CD1c-positive myeloid dendritic cell (primary cell): ENCODE results near the gene TSPAN5.

Experiments
- DNase-seq: peaks from one replicate; pipeline ENCODE4 v3.0.0-alpha.2; 2016; ENCODE audit errors: extremely low spot score

Gene TSPAN5

DNA sequence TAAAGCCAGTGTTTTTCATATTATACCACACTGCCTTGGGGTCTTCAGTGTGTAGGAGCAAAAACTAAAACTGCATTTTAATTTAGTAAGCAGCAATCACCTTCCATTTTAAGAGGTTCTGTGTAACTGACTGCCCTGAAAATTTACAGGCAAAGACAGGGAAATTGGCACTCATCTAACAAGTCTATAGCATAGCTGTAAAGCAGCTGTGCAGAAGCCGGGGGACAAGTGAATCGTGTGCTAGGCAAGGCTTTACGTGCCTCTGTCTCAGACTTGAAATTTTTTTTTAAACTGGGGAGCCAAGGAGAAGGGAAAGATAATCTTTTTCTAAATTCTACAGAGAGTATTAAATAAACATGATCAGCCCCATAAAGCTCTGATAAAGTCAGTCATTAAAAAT is 39.7 kb downstream of the TSPAN5 start:
- DNase-seq: no peak

DNA sequence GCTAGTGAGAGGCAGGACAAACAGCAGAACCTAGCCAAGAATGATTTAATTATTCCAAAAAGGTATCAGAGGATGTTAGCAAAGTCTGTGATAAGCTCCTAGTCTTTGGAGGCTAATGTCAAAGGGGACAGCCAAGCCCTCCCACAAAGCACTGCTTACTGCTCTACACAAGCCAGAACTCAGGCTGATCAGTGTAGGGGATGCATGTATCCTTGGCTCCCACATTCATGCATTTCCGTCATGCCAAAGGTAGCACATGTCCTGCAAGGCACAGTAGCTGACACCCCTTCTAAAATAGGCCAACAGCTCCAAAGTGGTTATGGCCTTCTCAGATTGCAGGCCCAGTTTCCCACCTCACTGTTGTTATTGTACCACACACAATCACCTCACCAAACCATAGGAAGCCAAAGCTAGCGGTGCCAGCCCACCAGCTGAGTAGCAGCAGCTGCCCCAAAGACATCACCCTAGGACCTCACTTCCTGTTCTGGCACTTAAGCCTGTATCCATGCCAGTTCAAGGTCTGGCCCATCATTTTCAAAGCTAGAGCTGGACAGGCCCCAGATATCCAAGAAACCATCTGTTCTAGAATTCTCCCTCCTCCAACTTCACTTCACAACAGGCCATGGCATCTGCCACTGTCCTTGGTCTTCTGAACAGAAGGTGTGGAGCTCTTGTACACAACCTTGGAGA is 40.9 kb downstream of the TSPAN5 start:
- DNase-seq: no peak

DNA sequence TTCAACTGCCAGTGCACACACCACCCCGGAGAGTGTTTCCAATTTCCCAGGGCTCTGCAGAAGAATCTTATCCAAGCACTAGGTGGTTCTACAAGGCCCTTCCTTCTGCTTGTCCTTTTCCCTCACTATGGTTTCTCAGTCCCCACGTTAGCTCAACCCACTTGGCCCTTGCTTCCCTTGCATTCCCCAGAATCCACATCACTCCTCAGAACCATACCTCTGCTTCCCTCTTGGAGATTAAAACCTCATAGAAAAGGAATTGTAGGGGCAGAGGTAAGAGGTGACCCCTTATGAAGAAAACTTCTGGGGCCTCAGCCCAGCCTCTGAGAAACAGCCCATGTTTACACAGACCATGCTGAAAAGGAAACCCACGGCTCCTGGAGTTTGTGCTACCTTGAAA is 42.4 kb downstream of the TSPAN5 start:
- no peak for DNase-seq

DNA sequence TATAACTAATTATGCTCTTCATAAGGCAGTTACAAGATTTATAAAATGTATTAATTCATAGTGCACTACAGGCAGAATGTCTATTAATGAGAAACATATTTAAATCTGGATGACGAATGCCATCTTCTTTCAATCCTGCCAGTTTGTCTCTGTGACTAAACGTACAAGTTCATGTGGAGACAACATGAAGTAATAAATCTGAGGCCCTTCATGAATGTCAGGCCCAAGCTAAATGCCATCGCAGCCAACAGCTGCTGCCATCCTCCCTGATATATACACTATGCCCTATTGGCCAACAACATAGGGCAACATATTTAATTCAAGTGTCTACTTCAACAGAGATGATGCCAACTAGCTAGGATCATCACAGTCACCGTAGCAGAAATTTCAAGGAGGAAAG is 43.7 kb downstream of the TSPAN5 start:
- no peak for DNase-seq

DNA sequence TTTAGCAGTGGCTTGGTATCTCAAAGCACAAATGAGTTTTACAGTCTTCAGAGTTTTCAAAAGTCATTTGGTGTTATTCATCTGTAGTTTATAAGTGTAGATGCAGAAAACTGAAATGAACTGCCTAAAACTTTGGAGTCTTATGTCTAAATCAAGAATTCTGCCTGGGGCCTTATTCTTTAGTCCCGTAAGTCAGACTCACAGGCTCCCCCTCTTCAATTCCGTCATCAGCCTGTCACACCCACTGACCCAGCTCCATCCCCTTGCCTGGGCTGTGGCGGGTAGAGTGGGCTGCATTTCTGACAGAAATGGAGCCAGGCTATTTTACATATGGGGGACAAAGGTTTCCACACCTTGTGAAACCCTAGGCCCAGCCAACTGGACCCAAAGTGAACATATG is 44.3 kb downstream of the TSPAN5 start:
- DNase-seq: no peak

DNA sequence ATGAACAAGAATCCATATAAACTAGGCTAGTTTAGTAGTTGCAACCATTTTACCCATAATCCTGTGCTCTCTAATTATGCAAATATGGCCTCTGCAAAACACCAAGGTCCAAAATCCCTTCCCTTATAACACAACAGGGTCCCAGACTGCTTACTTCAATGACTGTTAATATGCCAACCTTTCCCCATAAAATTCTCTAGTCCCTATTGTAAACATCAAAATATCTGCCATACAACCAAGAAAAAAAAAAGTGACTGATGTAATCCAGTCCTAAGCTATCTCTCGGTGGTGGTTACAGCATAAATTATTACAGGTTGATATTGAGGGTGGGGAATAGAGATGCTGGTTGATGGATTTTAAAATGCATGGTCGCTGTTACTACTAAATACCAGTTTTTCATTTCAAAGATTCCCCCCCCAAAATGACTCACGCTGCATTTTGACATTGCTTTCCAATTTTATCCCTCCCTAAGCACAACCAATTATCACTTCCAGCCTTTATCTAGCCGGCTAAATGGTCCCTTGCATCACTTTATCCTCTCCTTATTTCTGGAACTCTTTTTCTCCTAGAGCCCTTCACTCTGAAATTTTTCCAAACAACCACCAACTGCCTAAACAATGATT is 44.8 kb downstream of the TSPAN5 start:
- no peak for DNase-seq

DNA sequence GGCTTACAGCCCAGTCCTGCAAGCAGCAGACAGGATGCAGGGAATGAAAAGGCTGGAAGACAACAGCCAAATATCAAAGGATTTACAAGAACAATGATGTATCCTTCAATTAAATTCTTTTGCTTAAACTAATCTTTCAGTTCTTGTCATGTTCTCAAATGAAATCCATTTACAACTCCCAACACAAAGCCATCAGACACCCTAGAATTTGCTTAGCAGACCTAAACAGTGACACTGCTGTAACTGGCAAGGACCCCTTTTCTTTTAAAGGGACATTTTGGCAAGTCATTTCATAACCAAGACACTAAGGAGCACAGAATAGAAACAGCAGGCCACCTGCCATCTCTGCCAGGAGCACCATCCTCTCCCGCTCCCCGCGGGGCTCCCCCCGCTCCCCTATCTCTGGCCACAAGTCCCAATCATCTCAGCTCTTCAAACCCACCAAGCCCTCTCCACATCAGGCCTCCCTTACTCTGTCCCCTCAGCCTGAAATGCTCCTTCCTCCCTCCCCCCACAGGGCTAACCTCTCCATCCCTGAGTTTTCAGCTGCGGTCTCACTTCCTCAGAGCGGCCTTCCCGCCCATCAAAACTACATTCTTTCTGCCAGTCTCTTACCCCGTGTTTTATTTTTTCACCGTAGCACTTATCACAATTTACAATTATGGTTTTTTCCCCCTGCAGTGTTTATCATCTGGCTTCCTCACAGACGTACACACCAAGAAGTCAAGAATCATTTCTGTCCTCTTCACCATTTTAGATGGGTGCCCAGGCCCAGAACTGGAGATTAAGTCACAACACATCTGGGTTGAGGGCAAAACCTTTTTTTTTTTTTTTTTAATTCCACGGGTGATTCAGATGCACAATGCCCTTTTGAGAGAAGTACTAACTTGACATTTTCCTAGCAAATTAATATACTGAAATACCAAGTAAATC is 45.8 kb downstream of the TSPAN5 start:
- no peak for DNase-seq

DNA sequence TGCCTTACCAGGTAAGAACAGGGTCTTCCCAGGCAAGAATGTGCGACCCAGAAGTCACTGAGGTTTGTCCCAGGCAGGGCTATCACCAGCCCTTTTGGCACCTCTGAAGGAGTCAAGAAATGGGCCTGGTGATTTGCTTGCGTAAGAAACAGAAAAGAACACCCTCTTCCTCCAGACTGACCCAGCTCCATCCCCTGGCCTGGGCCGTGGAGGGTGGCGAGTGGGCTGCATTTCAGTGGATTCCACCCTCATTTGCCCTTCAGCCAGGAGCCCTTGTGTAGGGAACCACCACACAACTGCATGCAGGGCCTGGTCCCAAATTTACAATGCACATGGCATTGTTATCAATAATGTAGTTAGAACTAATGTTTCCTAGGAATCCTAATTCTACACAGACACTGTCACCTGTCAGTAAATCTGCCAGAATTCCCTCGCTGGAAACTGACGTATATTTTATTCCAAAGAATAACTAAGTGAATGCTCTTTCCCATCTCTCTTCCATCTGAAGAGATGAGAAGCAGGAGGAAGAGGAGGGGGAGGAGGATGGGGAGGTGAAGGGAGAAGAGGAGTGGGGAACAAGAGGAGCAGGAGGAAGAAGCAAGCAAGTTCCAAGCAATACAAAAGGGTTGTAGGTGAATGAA is 46.6 kb downstream of the TSPAN5 start:
- no peak for DNase-seq

DNA sequence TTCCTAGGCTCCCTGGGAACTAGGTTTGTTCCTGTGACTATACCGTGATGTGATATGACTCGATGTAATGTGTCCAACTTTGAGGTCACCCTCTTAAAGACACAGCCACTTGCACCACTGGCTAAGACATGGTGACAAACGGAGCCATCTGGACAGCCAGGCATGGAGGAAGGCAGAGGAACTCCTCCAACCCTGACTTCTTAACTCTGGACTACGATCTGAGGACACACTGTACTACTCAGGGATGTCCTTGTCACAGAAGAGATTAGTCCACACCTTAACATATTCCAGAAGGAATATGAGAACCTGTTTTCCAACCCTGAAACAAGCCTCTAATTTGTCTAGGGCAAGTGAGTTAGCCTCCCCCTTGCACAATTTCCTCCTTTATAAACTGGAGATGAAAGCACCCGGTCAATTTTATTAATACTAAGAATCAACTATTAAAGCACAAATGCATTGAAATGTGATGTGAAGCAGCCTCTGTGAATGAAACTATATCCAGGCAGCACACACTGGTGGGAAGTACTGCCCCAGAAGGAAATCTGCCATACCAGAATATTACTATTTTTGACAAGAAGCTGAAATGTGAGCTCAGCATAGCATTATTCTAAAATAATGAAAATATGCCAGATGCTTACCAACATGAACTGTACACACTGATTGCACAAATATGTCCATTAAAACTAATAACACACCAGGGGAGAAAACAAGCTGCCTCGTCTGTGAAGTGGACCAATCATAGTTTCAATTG is 47.3 kb downstream of the TSPAN5 start:
- no peak for DNase-seq

DNA sequence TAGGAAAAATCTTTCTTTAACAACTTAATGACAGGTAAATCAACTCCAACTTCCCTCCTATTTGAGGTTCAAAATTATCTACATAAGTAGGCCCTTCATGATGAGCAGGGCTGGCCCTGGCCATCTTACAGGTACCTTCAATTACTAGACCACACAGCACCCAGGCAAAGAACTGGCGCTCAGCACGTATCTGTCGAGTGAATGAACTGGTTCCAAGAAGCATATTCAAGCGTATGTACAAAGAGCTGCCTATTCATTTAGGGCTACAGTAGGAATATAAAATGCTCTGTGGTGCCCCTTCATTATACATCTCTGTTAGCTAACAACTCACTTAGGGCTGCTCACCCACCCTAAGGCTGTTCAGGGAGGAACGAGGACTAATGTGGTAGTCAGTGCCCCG is 48.0 kb downstream of the TSPAN5 start:
- DNase-seq: no peak

DNA sequence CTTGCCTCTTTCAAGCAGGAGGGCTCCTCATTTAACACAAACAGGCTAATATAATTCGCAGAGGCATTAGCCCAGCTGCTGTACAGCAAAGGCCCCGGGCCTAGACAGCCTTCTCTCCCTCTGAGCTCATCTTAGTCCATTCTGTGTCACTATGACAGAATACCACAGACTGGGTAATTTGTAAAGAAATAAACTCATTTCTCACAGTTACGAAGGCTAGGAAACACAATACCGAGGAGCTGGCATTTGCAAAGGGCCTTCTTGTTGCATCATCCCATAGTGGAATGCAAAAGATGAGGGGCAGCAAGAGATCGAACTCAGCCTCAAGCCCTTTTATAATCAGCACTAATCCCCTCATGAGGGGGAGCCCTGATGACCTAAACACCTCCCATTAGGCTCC is 48.5 kb downstream of the TSPAN5 start:
- no peak for DNase-seq

DNA sequence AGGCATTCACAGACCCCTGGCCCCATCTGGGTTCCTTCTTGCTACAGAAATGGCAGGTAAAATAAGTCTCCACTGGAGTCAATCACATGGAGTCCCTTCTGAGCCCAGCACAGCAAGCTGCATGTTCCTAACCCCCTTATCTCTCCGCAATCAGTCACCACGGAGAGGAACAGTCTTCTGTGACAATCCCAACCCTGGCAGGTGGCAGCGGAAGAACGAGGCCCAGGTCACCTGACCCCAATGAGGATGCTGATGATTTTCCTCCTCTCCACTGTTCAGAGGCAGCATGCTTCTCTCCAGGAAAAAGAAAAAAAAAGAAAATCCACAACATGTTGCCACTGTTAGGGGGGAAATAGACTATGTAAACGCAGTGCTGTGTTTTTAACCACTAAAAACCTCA is 50.1 kb downstream of the TSPAN5 start:
- no peak for DNase-seq

DNA sequence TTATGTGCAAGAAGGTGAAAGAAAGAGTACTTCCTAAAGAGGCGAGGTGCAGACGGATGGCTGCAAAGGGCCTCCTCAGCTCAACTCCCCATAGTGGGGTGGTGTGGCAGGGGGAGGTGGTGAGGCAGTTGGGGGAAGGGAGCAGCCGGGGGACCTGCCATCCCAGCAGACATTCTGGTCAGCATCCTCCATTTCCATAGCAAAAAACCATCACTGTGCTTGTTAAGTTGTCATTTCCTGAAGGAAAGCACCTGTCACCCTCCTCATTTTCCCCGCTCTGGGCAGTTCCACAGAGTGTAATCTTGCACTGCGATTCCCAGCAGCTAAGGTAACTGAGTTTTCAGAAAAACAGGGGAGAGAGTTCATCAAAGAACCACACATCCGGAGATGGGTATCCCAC is 51.5 kb downstream of the TSPAN5 start:
- DNase-seq: no peak

DNA sequence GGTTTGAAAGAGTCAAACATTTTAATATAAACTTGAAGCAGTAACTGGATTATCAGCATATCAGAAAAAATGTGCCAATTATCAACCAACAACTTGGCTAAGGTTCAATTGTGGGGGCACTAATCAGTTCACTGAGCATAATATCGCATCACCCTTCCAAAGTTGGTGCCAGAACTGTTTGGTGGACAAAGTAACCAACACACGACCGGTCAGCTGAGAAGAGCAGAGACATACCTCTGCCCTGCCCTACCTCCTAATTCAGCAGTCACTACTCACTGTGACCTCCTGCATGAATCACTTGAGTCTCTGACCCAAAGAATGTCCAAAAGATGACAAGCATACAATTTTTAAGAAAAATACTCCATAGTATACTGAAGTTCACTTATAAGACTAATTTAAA is 53.2 kb downstream of the TSPAN5 start:
- no peak for DNase-seq

DNA sequence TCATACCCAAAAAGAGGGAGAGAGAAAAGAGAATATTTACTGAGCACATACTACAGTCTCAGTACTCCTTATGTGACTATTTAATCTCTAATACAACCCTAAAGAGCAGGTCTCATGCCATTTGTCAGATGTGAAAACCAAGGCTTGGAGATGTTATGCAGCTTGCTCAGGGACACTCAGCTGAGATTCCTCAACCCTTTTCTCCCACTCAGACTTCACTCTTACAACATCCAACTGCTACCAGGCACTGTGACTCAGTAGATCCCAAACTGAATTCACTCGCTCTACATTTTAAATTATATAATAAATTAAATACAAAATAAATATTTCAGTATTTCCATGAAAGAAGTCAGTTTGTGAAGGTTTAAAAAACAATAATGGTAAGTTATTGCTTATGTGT is 53.7 kb downstream of the TSPAN5 start:
- DNase-seq: no peak

DNA sequence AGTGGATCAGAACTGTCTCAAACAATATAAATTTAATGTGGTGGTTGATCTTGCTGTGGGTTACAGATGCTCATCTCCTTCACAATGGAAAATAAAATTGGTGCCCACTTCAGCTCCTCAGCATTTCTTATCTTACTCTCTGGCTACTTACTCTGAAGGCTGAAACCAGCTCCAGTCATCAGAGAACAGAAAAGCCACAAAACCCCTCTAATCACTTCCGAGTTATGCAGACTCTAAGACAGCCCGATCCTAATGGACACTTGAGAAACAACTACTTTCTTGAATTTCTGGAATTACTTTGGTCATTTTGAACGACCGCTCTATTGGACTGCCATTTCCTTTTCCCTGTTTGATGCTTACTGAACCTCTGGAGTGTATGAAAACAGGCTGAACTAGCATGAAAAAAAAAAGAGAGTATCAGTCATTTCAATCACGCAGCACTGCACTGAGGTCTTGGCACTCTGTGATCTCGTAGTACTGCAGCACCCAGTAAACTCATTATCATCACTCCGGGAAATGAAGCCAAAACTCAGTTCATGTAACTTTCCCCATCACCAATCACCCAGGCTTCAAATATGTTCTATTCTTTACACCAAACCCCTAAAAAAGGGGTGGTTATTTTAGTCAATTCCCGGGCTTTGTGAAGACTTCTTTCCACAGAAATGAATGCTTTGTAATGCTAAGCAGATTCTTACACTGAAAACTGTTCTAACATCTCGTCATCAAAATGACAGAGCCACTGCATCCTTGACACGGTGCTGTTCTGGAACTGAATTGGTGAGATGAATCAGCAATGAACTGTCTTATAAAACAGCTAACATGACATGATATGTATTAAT is 54.5 kb downstream of the TSPAN5 start:
- no peak for DNase-seq

DNA sequence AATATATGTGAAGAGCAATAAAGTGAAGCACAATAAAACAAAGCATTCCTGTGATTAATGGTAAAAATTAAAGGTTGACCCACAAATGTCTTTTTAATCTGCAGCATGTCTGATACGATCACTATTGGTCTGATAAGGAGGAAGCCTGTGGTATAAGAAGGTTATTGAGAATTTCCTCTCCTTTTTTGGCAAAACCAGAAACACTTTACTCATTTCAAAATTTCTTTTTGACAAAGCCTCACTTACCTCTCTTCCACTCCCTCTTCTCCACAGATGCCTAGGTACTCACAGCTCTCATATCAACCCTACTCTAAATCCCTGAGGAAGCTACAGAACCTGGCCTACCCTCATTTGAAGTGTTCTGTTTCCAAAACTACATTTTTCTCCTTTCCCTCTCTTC is 56.1 kb downstream of the TSPAN5 start:
- DNase-seq: no peak

DNA sequence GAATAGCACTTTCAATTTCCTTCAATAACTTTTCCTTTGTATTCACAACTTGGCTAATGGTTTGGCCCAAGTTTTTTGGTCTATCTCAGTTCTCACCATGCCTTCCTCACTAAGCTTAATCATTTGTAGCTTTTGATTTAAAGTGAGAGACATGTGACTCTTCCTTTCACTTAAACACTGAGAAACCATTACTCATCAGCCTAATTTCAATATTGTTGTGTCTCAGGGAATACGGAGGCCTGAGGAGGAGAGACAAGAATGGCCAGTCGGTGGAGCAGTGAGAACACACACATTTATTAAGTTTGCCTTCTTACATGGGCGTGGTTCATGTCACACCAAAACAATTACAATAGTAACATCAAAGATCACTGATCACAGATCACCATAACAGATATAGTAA is 56.7 kb downstream of the TSPAN5 start:
- no peak for DNase-seq

DNA sequence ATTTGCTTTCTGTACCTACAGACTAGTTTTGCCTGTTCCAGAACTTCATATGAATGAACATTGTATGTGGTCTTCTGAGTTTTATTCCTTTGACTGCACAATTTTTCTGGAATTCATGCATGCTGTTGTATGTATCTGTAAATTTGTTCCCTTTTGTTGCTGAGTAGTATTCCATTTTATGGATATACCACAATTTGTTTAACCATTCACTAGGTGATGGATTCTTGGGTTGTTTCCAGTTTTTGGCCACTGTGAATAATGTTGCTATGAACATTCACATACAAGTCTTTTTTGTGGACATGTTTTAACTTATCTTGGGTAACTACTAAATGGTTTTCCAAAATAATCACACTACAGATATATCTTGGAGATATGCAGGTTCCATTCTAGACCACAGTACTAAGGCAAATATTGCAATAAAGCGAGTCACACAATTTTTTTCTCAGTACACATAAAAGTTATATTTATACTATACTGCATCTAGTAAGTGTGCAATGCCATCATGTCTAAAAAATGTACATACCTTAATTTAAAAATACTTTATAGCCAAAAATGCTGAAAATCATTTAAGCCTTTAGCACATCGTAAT is 58.7 kb downstream of the TSPAN5 start:
- no peak for DNase-seq

DNA sequence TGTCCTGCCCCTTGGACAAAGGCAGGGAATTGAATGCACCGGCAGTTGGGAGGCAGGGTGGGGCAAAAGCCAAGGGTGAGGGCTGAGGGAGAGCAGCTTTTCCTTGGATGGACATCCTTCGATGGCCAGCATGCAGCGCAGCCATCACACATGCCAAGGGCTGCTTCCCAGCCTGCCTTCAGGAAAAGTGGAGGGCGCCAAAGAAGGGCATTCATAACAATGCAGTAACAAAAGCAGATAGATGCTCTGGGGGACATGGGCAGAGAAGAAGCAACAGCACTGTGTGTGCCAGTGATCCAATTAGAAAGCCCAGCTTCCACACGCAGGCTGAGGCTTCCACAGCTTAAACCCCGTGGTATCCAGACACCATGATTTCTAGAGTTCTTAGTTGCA is 71.5 kb downstream of the TSPAN5 start:
- DNase-seq: no peak
